Measurements from ENCODE around the gene GEN1.

The GEN1 gene

DNA sequence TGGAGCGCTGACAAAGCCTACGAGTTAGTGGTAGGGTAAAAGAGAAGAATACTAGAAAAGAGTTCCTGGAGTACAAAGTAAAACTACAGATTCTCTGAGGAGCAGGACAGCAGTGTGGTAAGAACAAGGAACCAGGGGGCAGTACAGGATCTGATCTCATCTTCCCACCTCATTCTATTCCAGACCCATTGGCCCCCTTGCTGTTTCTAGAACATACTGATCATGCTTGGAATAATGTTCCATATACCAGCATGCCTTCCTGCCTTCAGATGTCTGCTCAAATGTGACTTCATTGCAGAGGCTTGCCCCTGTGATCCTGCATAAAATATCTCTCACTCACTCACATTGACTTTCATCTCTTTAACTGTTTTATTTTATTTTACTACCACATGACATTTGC, 81.6 kb downstream of the GEN1 start:
- 0 out of 22 replicates have a peak, but pooled peaks cover 0 to 3% (median 0%) of the 10 kb centered on the region in 11 experiments for H3K27me3 ChIP-seq
- no peak for TF ChIP-seq Cebpa-rat (IDR thresholded peaks at IDR 0.05)

More for the DNA sequence above, 81.6 kb downstream of the GEN1 start:
- no peak overlapping the region for H3K9ac ChIP-seq
- H3K36me3 ChIP-seq: no peaks in the 10 kb centered on the region
- H3K4me1 ChIP-seq: peaks cover 0 to 4% (median 0%) of the 10 kb centered on the region in 10 experiments; a peak in 6 of 20 replicates
- H3K9me3 ChIP-seq (replicated peaks in 1 of 11): peaks cover 0 to 3% (median 1%) of the 10 kb centered on the region in 11 experiments; a peak in 11 of 22 replicates
- no peak overlapping the region for H3K27ac ChIP-seq
- H3K4me3 ChIP-seq: no peak overlapping the region
- H4K20me1 ChIP-seq: no peaks in the 10 kb centered on the region
- H3K4me2 ChIP-seq: no peak overlapping the region
